Neural progenitor cell (in vitro differentiated cells): ENCODE data around the gene ZNF26.

Experiments
- EZH2 ChIP-seq: fragments of 200-600 bp; sonication (generic); IDR thresholded peaks from 2 replicates; pipeline ENCODE4 v1.6.1; 2017; ENCODE audit warnings: antibody characterized with exemption, mild to moderate bottlenecking, moderate library complexity
- EZH2phosphoT487 ChIP-seq: fragments of 200-600 bp; sonication (generic); IDR thresholded peaks from 2 replicates; pipeline ENCODE4 v1.6.1; 2017; ENCODE audit warnings: antibody characterized with exemption
- TF ChIP-seq, protein P1 (sequence below): fragments of 200-600 bp; sonication (generic); IDR thresholded peaks from 2 replicates; pipeline ENCODE4 v1.5.1; 2017; ENCODE audit warnings: antibody characterized with exemption, mild to moderate bottlenecking

DNA sequence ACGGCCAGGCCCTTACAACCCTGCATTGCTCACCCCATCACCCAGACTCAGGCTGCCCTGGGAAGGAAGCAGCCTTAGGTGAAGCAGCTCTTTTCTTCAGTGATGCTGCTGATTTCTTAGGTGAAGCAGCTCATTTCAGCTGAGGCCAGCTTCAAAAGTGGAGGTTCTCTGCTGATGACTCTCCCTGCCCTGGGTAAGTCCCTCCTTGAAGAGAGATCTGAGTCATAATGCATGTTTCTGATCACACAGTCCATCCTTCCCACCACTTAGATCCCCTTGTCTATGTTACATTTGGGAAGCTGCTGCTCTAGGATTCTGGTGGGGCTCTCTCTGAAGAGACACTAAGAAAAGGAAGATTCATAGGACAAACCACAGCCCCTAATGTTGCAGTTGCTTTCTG is 77.4 kb downstream of the ZNF26 start:
- TF ChIP-seq EZH2phosphoT487 (no peak), EZH2 (no peak)
- TF ChIP-seq, protein P1, sequence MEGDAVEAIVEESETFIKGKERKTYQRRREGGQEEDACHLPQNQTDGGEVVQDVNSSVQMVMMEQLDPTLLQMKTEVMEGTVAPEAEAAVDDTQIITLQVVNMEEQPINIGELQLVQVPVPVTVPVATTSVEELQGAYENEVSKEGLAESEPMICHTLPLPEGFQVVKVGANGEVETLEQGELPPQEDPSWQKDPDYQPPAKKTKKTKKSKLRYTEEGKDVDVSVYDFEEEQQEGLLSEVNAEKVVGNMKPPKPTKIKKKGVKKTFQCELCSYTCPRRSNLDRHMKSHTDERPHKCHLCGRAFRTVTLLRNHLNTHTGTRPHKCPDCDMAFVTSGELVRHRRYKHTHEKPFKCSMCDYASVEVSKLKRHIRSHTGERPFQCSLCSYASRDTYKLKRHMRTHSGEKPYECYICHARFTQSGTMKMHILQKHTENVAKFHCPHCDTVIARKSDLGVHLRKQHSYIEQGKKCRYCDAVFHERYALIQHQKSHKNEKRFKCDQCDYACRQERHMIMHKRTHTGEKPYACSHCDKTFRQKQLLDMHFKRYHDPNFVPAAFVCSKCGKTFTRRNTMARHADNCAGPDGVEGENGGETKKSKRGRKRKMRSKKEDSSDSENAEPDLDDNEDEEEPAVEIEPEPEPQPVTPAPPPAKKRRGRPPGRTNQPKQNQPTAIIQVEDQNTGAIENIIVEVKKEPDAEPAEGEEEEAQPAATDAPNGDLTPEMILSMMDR = no peak
